ENCODE results near the gene CTIF. TPM values are rescaled to one million over a fixed set of nuclear protein-coding genes. Genes with fewer than 3 reads are reported as not detected.

The CTIF gene
- polyA plus RNA-seq, 1 experiment, result 40.2 TPM

GRCh38 chr18:48871391-48872166, 332.7 kb downstream of the CTIF start:
- no peaks in the 10 kb centered on the region for H3K27me3 ChIP-seq (ENCODE audit: control insufficient read depth, insufficient read depth, low read length)
- H3K4me3 ChIP-seq (ENCODE audit: low read depth, low read length), result no peak overlapping the region
- H3K27ac ChIP-seq (ENCODE audit: low read depth, low read length), result no peak overlapping the region
- DNase-seq (ENCODE audit: low read depth, low spot score), result no peak
- H3K9me3 ChIP-seq (ENCODE audit: control insufficient read depth, insufficient read depth, low read length), result no peaks in the 10 kb centered on the region; the same call in 1 of the 2 replicates
- ChIA-PET POLR2A (no interaction called here), CTCF (no interaction called here)
- TF ChIP-seq CTCF (IDR thresholded peaks at IDR 0.05; ENCODE audit: low read depth, low read length), result no peak

- Histone ChIP-seq H3K9me3 (ENCODE audit: control insufficient read depth, insufficient read depth, low read length) (no peaks in the 10 kb centered on the region; the same call in 1 of the 2 replicates), H3K27ac (ENCODE audit: low read depth, low read length) (peak overlapping the region; percentile 2), H3K27me3 (ENCODE audit: control insufficient read depth, insufficient read depth, low read length) (no peaks in the 10 kb centered on the region), H3K4me3 (ENCODE audit: low read depth, low read length) (no peak overlapping the region)
- POLR2A ChIA-PET, result no interaction called here
- no peak for TF ChIP-seq CTCF (IDR thresholded peaks at IDR 0.05; ENCODE audit: low read depth, low read length)
- CTCF ChIA-PET, result no interaction called here
- no peak for DNase-seq (ENCODE audit: low read depth, low spot score)
Measured at GRCh38 chr18:48872234-48873145, 333.7 kb downstream of the CTIF start.

GRCh38 chr18:48874233-48874632, 335.4 kb downstream of the CTIF start:
- H3K9me3 ChIP-seq (ENCODE audit: control insufficient read depth, insufficient read depth, low read length), result no peaks in the 10 kb centered on the region; the same call in 1 of the 2 replicates
- CTCF ChIA-PET, result no interaction called here
- no peaks in the 10 kb centered on the region for H3K27me3 ChIP-seq (ENCODE audit: control insufficient read depth, insufficient read depth, low read length)
- H3K27ac ChIP-seq (ENCODE audit: low read depth, low read length), result no peak overlapping the region
- H3K4me3 ChIP-seq (ENCODE audit: low read depth, low read length), result no peak overlapping the region
- no peak for TF ChIP-seq CTCF (IDR thresholded peaks at IDR 0.05; ENCODE audit: low read depth, low read length)
- POLR2A ChIA-PET, result no interaction called here
- DNase-seq (ENCODE audit: low read depth, low spot score), result no peak

GRCh38 chr18:48874701-48875162, 335.9 kb downstream of the CTIF start:
- POLR2A ChIA-PET, result no interaction called here
- TF ChIP-seq CTCF (IDR thresholded peaks at IDR 0.05; ENCODE audit: low read depth, low read length), result no peak
- Histone ChIP-seq H3K9me3 (ENCODE audit: control insufficient read depth, insufficient read depth, low read length) (no peaks in the 10 kb centered on the region; the same call in 1 of the 2 replicates), H3K27me3 (ENCODE audit: control insufficient read depth, insufficient read depth, low read length) (no peaks in the 10 kb centered on the region), H3K27ac (ENCODE audit: low read depth, low read length) (no peak overlapping the region), H3K4me3 (ENCODE audit: low read depth, low read length) (no peak overlapping the region)
- DNase-seq (ENCODE audit: low read depth, low spot score), result no peak
- CTCF ChIA-PET, result no interaction called here

All from AG04450 (cell line).